PC-9 (cell line): ENCODE data around the gene WDR7.

Experiments
- EZH2 ChIP-seq: fragments of 200-600 bp; sonication (generic); IDR thresholded peaks from 2 replicates; pipeline ENCODE4 v1.8.0; 2017; ENCODE audit warnings: antibody characterized with exemption, low read depth
- TF ChIP-seq, protein P1 (sequence below): fragments of 200-600 bp; sonication (generic); conservative IDR thresholded peaks from 2 replicates; pipeline ENCODE4 v1.6.1; 2017; ENCODE audit warnings: mixed run types, antibody characterized with exemption, mild to moderate bottlenecking, moderate library complexity

DNA sequence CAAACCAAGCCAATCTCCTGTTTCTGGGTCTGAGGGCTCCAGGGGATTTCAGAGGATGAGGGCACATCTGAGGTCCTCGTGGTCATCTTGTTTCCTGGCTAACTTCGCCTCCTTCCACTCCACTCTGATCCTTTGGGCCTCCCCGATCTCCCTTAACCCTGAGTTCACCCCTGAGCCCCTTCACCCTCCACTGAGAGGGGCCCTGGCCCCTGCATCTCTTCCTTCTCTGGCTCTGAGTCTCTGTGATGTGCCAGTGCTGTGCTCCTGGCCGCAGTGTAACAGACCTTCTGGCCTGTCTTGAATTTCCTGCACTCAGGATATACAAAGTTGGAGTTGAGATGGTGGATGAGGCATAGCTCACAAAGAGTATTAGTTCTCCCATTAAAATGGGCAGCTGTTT is 411.0 kb downstream of the WDR7 start:
- TF ChIP-seq, protein P1, sequence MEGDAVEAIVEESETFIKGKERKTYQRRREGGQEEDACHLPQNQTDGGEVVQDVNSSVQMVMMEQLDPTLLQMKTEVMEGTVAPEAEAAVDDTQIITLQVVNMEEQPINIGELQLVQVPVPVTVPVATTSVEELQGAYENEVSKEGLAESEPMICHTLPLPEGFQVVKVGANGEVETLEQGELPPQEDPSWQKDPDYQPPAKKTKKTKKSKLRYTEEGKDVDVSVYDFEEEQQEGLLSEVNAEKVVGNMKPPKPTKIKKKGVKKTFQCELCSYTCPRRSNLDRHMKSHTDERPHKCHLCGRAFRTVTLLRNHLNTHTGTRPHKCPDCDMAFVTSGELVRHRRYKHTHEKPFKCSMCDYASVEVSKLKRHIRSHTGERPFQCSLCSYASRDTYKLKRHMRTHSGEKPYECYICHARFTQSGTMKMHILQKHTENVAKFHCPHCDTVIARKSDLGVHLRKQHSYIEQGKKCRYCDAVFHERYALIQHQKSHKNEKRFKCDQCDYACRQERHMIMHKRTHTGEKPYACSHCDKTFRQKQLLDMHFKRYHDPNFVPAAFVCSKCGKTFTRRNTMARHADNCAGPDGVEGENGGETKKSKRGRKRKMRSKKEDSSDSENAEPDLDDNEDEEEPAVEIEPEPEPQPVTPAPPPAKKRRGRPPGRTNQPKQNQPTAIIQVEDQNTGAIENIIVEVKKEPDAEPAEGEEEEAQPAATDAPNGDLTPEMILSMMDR, result no peak
- TF ChIP-seq EZH2, result no peak
